Ammon's horn (tissue), 1 donor: ENCODE measurements around the gene ASCC1.
A peak's percentile ranks its signal among the peaks of the same experiment; 100 is the strongest.
"Not testable (repeated sequence)": the region's sequence is repeated elsewhere in the genome, so short reads cannot be mapped to it uniquely, and the experiment has no call there.

Experiments used
- DNase-seq: peaks from one replicate; pipeline ENCODE4 v3.0.0-alpha.2; 2016; ENCODE audit warnings: low spot score

Gene ASCC1

GRCh38 chr10:72221278-72221677 is 5.2 kb upstream of the ASCC1 start:
- no peak for DNase-seq

GRCh38 chr10:72220637-72221036 is 4.6 kb upstream of the ASCC1 start:
- DNase-seq: no peak

GRCh38 chr10:72219235-72219814 is 3.2 kb upstream of the ASCC1 start:
- no peak for DNase-seq

GRCh38 chr10:72218726-72219125 is 2.6 kb upstream of the ASCC1 start:
- no peak for DNase-seq

GRCh38 chr10:72218325-72218724 is 2.2 kb upstream of the ASCC1 start:
- no peak for DNase-seq

- DNase-seq: not testable (repeated sequence)
These were observed 4.2 kb downstream of the ASCC1 start for GRCh38 chr10:72211832-72212231.

GRCh38 chr10:72211381-72211780 is 4.7 kb downstream of the ASCC1 start:
- DNase-seq: not testable (repeated sequence)

- DNase-seq: not testable (repeated sequence)
These were observed 7.5 kb downstream of the ASCC1 start for GRCh38 chr10:72208526-72208925.

- no peak for DNase-seq
These were observed 9.4 kb downstream of the ASCC1 start for GRCh38 chr10:72206511-72207229.

GRCh38 chr10:72204724-72205123 is 11.4 kb downstream of the ASCC1 start:
- no peak for DNase-seq

- DNase-seq: no peak
These were observed 11.8 kb downstream of the ASCC1 start for GRCh38 chr10:72204296-72204695.

- no peak for DNase-seq
These were observed 14.8 kb downstream of the ASCC1 start for GRCh38 chr10:72201293-72201692.

GRCh38 chr10:72200883-72201282 is 15.2 kb downstream of the ASCC1 start:
- DNase-seq: no peak

GRCh38 chr10:72194949-72195348 is 21.1 kb downstream of the ASCC1 start:
- DNase-seq: no peak

- no peak for DNase-seq
These were observed 29.1 kb downstream of the ASCC1 start for GRCh38 chr10:72186982-72187330.

- peak; percentile 56 for DNase-seq
These were observed 29.7 kb downstream of the ASCC1 start for GRCh38 chr10:72186258-72186981.

GRCh38 chr10:72184156-72184555 is 31.9 kb downstream of the ASCC1 start:
- no peak for DNase-seq

- DNase-seq: no peak
These were observed 38.6 kb downstream of the ASCC1 start for GRCh38 chr10:72177454-72177853.

- no peak for DNase-seq
These were observed 39.4 kb downstream of the ASCC1 start for GRCh38 chr10:72176701-72177100.

- DNase-seq: peak; percentile 13
These were observed 40.9 kb downstream of the ASCC1 start for GRCh38 chr10:72175149-72175548.

- DNase-seq: no peak
These were observed 41.8 kb downstream of the ASCC1 start for GRCh38 chr10:72174297-72174662.

GRCh38 chr10:72173619-72174296 is 42.3 kb downstream of the ASCC1 start:
- DNase-seq: no peak

- DNase-seq: no peak
These were observed 42.8 kb downstream of the ASCC1 start for GRCh38 chr10:72173262-72173618.
